ENCODE measurements around the gene PIANP. TPM values are rescaled to one million over a fixed set of nuclear protein-coding genes. Genes with fewer than 3 reads are reported as not detected.

Gene PIANP
- total RNA-seq, 5 donors from 2014 or later (not counting 1 experiment from before 2014, with no cell fraction given) = 0.88 to 2.5 (median 2.4) TPM; not detected in 1

- no peak overlapping the region for H3K27ac ChIP-seq (ENCODE audit: low read length)
- DNase-seq = no peak
- Mint-ChIP-seq H3K9me3 (no peaks in the 10 kb centered on the region), H3K4me3 (no peak overlapping the region), H3K4me1 (peaks cover 13 to 19% (median 14%) of the 10 kb centered on the region in 3 donors), H3K36me3 (peaks cover 51% of the 10 kb centered on the region), H3K27me3 (no peaks in the 10 kb centered on the region), H3K27ac (no peak overlapping the region)
- no CpG with 5 or more reads among the region's 5 CpGs for WGBS (ENCODE audit: insufficient coverage)
- no peaks in the 10 kb centered on the region for H3K9me3 ChIP-seq
- peaks cover 14 to 71% of the 10 kb centered on the region in 2 donors for H3K36me3 ChIP-seq (ENCODE audit: control insufficient read depth in 2 of 2, extremely low read depth in 1 of 2, insufficient read depth in 1 of 2, low read length in 1 of 2)
- no peak for ATAC-seq (replicated peaks in 1 of 4)
- POLR2A ChIA-PET = no interaction called here
- H3K4me3 ChIP-seq (ENCODE audit: control insufficient read depth in 1 of 2, extremely low read depth in 1 of 2, low read length in 1 of 2) = no peak overlapping the region
- CTCF ChIA-PET = no interaction called here
- H3K27me3 ChIP-seq (replicated peaks in 1 of 2; ENCODE audit: control insufficient read depth in 2 of 2, extremely low read depth in 1 of 2, insufficient read depth in 2 of 2, low read length in 1 of 2) = no peaks in the 10 kb centered on the region
- no peaks in the 10 kb centered on the region for H3K4me1 ChIP-seq (ENCODE audit: control insufficient read depth in 1 of 2, extremely low read depth in 1 of 2, insufficient read depth in 2 of 2, low read length in 2 of 2)
These were observed 46.6 kb downstream of the PIANP start for GRCh38 chr12:6653987-6654386.

GRCh38 chr12:6653342-6653741 lies 47.3 kb downstream of the PIANP start:
- H3K4me3 Mint-ChIP-seq = no peak overlapping the region
- Histone ChIP-seq H3K27me3 (replicated peaks in 1 of 2; ENCODE audit: control insufficient read depth in 2 of 2, extremely low read depth in 1 of 2, insufficient read depth in 2 of 2, low read length in 1 of 2) (no peaks in the 10 kb centered on the region), H3K36me3 (ENCODE audit: control insufficient read depth in 2 of 2, extremely low read depth in 1 of 2, insufficient read depth in 1 of 2, low read length in 1 of 2) (peaks cover 14 to 72% of the 10 kb centered on the region in 2 donors), H3K4me1 (ENCODE audit: control insufficient read depth in 1 of 2, extremely low read depth in 1 of 2, insufficient read depth in 2 of 2, low read length in 2 of 2) (no peaks in the 10 kb centered on the region), H3K27ac (ENCODE audit: low read length) (no peak overlapping the region), H3K4me3 (ENCODE audit: control insufficient read depth in 1 of 2, extremely low read depth in 1 of 2, low read length in 1 of 2) (no peak overlapping the region), H3K9me3 (no peaks in the 10 kb centered on the region)
- H3K27me3 Mint-ChIP-seq = no peaks in the 10 kb centered on the region
- DNase-seq (no peak), ATAC-seq (replicated peaks in 1 of 4) (no peak)
- WGBS (ENCODE audit: insufficient coverage) = 100% methylated on average over 1 of the region's 1 CpG
- ChIA-PET POLR2A (no interaction called here), CTCF (no interaction called here)
- peaks cover 8 to 13% (median 8%) of the 10 kb centered on the region in 3 donors for H3K4me1 Mint-ChIP-seq
- no peak overlapping the region for H3K27ac Mint-ChIP-seq
- H3K9me3 Mint-ChIP-seq = no peaks in the 10 kb centered on the region
- peaks cover 47% of the 10 kb centered on the region for H3K36me3 Mint-ChIP-seq

GRCh38 chr12:6652391-6652790 lies 48.2 kb downstream of the PIANP start:
- Histone ChIP-seq H3K4me3 (ENCODE audit: control insufficient read depth in 1 of 2, extremely low read depth in 1 of 2, low read length in 1 of 2) (no peak overlapping the region), H3K36me3 (ENCODE audit: control insufficient read depth in 2 of 2, extremely low read depth in 1 of 2, insufficient read depth in 1 of 2, low read length in 1 of 2) (peaks cover 11 to 71% of the 10 kb centered on the region in 2 donors), H3K9me3 (no peaks in the 10 kb centered on the region), H3K4me1 (ENCODE audit: control insufficient read depth in 1 of 2, extremely low read depth in 1 of 2, insufficient read depth in 2 of 2, low read length in 2 of 2) (peaks cover 0 to 2% of the 10 kb centered on the region in 2 experiments), H3K27ac (ENCODE audit: low read length) (no peak overlapping the region), H3K27me3 (replicated peaks in 1 of 2; ENCODE audit: control insufficient read depth in 2 of 2, extremely low read depth in 1 of 2, insufficient read depth in 2 of 2, low read length in 1 of 2) (no peaks in the 10 kb centered on the region)
- 98% methylated on average over 8 of the region's 12 CpGs for WGBS (ENCODE audit: insufficient coverage)
- Mint-ChIP-seq H3K27me3 (no peaks in the 10 kb centered on the region), H3K9me3 (no peaks in the 10 kb centered on the region), H3K4me3 (no peak overlapping the region), H3K4me1 (peaks cover 3 to 14% (median 5%) of the 10 kb centered on the region in 3 donors), H3K36me3 (peaks cover 51% of the 10 kb centered on the region), H3K27ac (no peak overlapping the region)
- no peak for DNase-seq
- CTCF ChIA-PET = interaction anchor here (0.7 kb wide), 2 partner anchors 24 to 367 kb away, joined by 3 to 5 read pairs; no protein-coding TSS in a partner anchor
- POLR2A ChIA-PET = no interaction called here
- ATAC-seq (replicated peaks in 1 of 4) = no peak

- CTCF ChIA-PET = no interaction called here
- Histone ChIP-seq H3K27me3 (replicated peaks in 1 of 2; ENCODE audit: control insufficient read depth in 2 of 2, extremely low read depth in 1 of 2, insufficient read depth in 2 of 2, low read length in 1 of 2) (peaks cover 0 to 10% of the 10 kb centered on the region in 2 experiments), H3K9me3 (no peaks in the 10 kb centered on the region), H3K27ac (ENCODE audit: low read length) (no peak overlapping the region), H3K36me3 (ENCODE audit: control insufficient read depth in 2 of 2, extremely low read depth in 1 of 2, insufficient read depth in 1 of 2, low read length in 1 of 2) (peaks cover 12 to 58% of the 10 kb centered on the region in 2 donors), H3K4me1 (ENCODE audit: control insufficient read depth in 1 of 2, extremely low read depth in 1 of 2, insufficient read depth in 2 of 2, low read length in 2 of 2) (peaks cover 0 to 13% of the 10 kb centered on the region in 2 experiments), H3K4me3 (ENCODE audit: control insufficient read depth in 1 of 2, extremely low read depth in 1 of 2, low read length in 1 of 2) (no peak overlapping the region)
- DNase-seq = no peak
- Mint-ChIP-seq H3K36me3 (peaks cover 50% of the 10 kb centered on the region), H3K27me3 (no peaks in the 10 kb centered on the region), H3K4me1 (peaks cover 10 to 22% (median 10%) of the 10 kb centered on the region in 3 donors), H3K27ac (no peak overlapping the region), H3K9me3 (no peaks in the 10 kb centered on the region), H3K4me3 (no peak overlapping the region)
- POLR2A ChIA-PET = no interaction called here
- ATAC-seq (replicated peaks in 1 of 4) = no peak
- no CpG with 5 or more reads among the region's 8 CpGs for WGBS (ENCODE audit: insufficient coverage)
These were observed 49.8 kb downstream of the PIANP start for GRCh38 chr12:6650832-6651231.

- peaks cover 0 to 10% of the 10 kb centered on the region in 2 experiments for H3K27me3 ChIP-seq (replicated peaks in 1 of 2; ENCODE audit: control insufficient read depth in 2 of 2, extremely low read depth in 1 of 2, insufficient read depth in 2 of 2, low read length in 1 of 2)
- Mint-ChIP-seq H3K27me3 (no peaks in the 10 kb centered on the region), H3K4me3 (peak within 1 kb of the TSS; percentile 63 to 83 (median 64)), H3K4me1 (peaks cover 10 to 25% (median 16%) of the 10 kb centered on the region in 3 donors), H3K9me3 (peaks cover 0 to 14% (median 4%) of the 10 kb centered on the region in 3 donors), H3K27ac (peak within 1 kb of the TSS; percentile 4 to 49), H3K36me3 (peaks cover 41% of the 10 kb centered on the region)
- peaks cover 3% of the 10 kb centered on the region for H3K9me3 ChIP-seq
- ChIA-PET POLR2A (no interaction called here), CTCF (no interaction called here)
- H3K4me1 ChIP-seq (ENCODE audit: control insufficient read depth in 1 of 2, extremely low read depth in 1 of 2, insufficient read depth in 2 of 2, low read length in 2 of 2) = peaks cover 0 to 13% of the 10 kb centered on the region in 2 experiments
- 10% methylated on average over 34 of the region's 38 CpGs for WGBS (ENCODE audit: insufficient coverage)
- H3K4me3 ChIP-seq (ENCODE audit: control insufficient read depth in 1 of 2, extremely low read depth in 1 of 2, low read length in 1 of 2) = peak within 1 kb of the TSS; percentile 34 to 42
- peak; percentile 52 to 85 (median 79) for ATAC-seq (replicated peaks in 1 of 4)
- no peak within 1 kb of the TSS for H3K27ac ChIP-seq (ENCODE audit: low read length)
- peak in 9 of 35 experiments; percentile 7 to 47 (median 18) for DNase-seq
- peaks cover 6 to 28% of the 10 kb centered on the region in 2 donors for H3K36me3 ChIP-seq (ENCODE audit: control insufficient read depth in 2 of 2, extremely low read depth in 1 of 2, insufficient read depth in 1 of 2, low read length in 1 of 2)
These were observed 53.5 kb downstream of the PIANP start, which contains the start of gene ACRBP for GRCh38 chr12:6647083-6647604. Gene ACRBP (minus strand): TSS chr12:6647432. CDS start chr12:6647366, 66 bp downstream.

GRCh38 chr12:6646276-6647082 lies 54.1 kb downstream of the PIANP start:
- Mint-ChIP-seq H3K4me3 (peak overlapping the region; percentile 63 to 83 (median 64)), H3K27me3 (no peaks in the 10 kb centered on the region), H3K27ac (peak overlapping the region; percentile 4 to 49), H3K4me1 (peaks cover 10 to 25% (median 16%) of the 10 kb centered on the region in 3 donors), H3K9me3 (peaks cover 0 to 14% (median 4%) of the 10 kb centered on the region in 3 donors), H3K36me3 (peaks cover 37% of the 10 kb centered on the region)
- H3K4me1 ChIP-seq (ENCODE audit: control insufficient read depth in 1 of 2, extremely low read depth in 1 of 2, insufficient read depth in 2 of 2, low read length in 2 of 2) = peaks cover 0 to 13% of the 10 kb centered on the region in 2 experiments
- ATAC-seq (replicated peaks in 1 of 4) = peak in 2 of 4 experiments; percentile 20 to 28
- no peak overlapping the region for H3K27ac ChIP-seq (ENCODE audit: low read length)
- POLR2A ChIA-PET = no interaction called here
- WGBS (ENCODE audit: insufficient coverage) = 82% methylated on average over 26 of the region's 28 CpGs
- H3K4me3 ChIP-seq (ENCODE audit: control insufficient read depth in 1 of 2, extremely low read depth in 1 of 2, low read length in 1 of 2) = peak overlapping the region in 1 of 2 donors; percentile 34
- peaks cover 3% of the 10 kb centered on the region for H3K9me3 ChIP-seq
- CTCF ChIA-PET = interaction anchor here in 1 of 2 donors (0.7 kb wide), 1 partner anchor 326 kb away, joined by 5 read pairs; no protein-coding TSS in a partner anchor
- H3K27me3 ChIP-seq (replicated peaks in 1 of 2; ENCODE audit: control insufficient read depth in 2 of 2, extremely low read depth in 1 of 2, insufficient read depth in 2 of 2, low read length in 1 of 2) = peaks cover 0 to 10% of the 10 kb centered on the region in 2 experiments
- no peak for DNase-seq
- H3K36me3 ChIP-seq (ENCODE audit: control insufficient read depth in 2 of 2, extremely low read depth in 1 of 2, insufficient read depth in 1 of 2, low read length in 1 of 2) = peaks cover 6 to 23% of the 10 kb centered on the region in 2 donors
